Heart left ventricle (tissue), 16 donors: ENCODE results near the gene DUSP16. TPM values are rescaled to one million over a fixed set of nuclear protein-coding genes. Genes with fewer than 3 reads are reported as not detected.

Experiments used
- ATAC-seq, 4 donors: fragments of 200-7000 bp; cut with Tn5 transposase; one replicate each; pipeline ENCODE4 v1.9.1; 2020 to 2022; ENCODE audit warnings: moderate library complexity in 4 of 4, mild to moderate bottlenecking in 3 of 4, moderate number of reproducible peaks in 1 of 4
- DNase-seq, 5 donors: peaks; one replicate each; pipeline ENCODE4 v3.0.0-alpha.2; 2020
- H3K27ac ChIP-seq, 12 donors: fragments of 200-600 bp; sonication (generic) in 4 of 12; one replicate each; pipeline versions ENCODE4 v1.5.0 to v1.8.0; 2016 to 2022; ENCODE audit warnings: mild to moderate bottlenecking in 2 of 12
- H3K27me3 ChIP-seq, 9 donors: fragments of 200-600 bp; sonication (generic) in 2 of 9; one replicate each; pipeline versions ENCODE4 v1.5.1 to v1.8.0; 2016 to 2022; ENCODE audit warnings: mild to moderate bottlenecking in 3 of 9
- H3K36me3 ChIP-seq, 9 donors: fragments of 200-600 bp; sonication (generic) in 2 of 9; one replicate each; pipeline versions ENCODE4 v1.5.0 to v1.8.0; 2018 to 2022; ENCODE audit warnings: mild to moderate bottlenecking in 2 of 9
- H3K4me1 ChIP-seq, 12 donors: fragments of 200-600 bp; sonication (generic) in 4 of 12; one replicate each; pipeline versions ENCODE4 v1.5.0 to v1.8.0; 2016 to 2022; ENCODE audit warnings: mild to moderate bottlenecking in 3 of 12
- H3K4me3 ChIP-seq, 12 donors: fragments of 200-600 bp; sonication (generic) in 4 of 12; one replicate each; pipeline versions ENCODE4 v1.5.0 to v1.8.0; 2017 to 2022; ENCODE audit warnings: mild to moderate bottlenecking in 9 of 12, moderate library complexity in 4 of 12
- H3K9me3 ChIP-seq, 12 donors: fragments of 200-600 bp; sonication (generic) in 4 of 12; one replicate each; pipeline versions ENCODE4 v1.5.0 to v1.8.0; 2016 to 2022; ENCODE audit warnings: mild to moderate bottlenecking in 1 of 12
- CTCF ChIP-seq, 12 donors: fragments of 200-600 bp; sonication (generic) in 4 of 12; IDR thresholded peaks; one replicate each; pipeline versions ENCODE4 v1.5.0 to v1.8.0; 2018 to 2022; ENCODE audit warnings: antibody characterized with exemption in 12 of 12, mild to moderate bottlenecking in 5 of 12
- POLR2A ChIP-seq, 2 donors: fragments of 450-650 bp; IDR thresholded peaks; one replicate each; pipeline ENCODE4 v1.6.1; 2017; ENCODE audit warnings: antibody characterized with exemption in 2 of 2, mild to moderate bottlenecking in 2 of 2, moderate library complexity in 2 of 2
- WGBS, 4 donors: extraction: QIAGEN DNeasy Blood & Tissue Kit in 2 of 4; methylation state at CpG; one replicate each; pipeline versions ENCODE4 v1.1.5 to v1.1.7; 2013 to 2018; 5-methylcytosine and 5-hydroxymethylcytosine counted together
- intact Hi-C, 10 donors: fragments of 100-400 bp; cut with DNase I; formaldehyde crosslinking; loops; one replicate each; pipeline versions ENCODE4 v1.11.1 to v1.14.2; 2022
- polyA plus RNA-seq, 2 donors: library from polyadenylated mRNA; stranded (reverse); fragments of 200-250 nt; gene quantifications; one replicate each; pipeline ENCODE4 v1.2.3, GENCODE V29; 2013
- total RNA-seq, 9 donors: library from RNA; depleted of rRNA in 2 of 9; stranded (reverse); fragments of >200 nt in 2 of 9; fragmentation: NEBNext Ultra II Directional in 3 of 9; extraction: Animal tissue kit (Norgen Biotek cat#: 25700) in 3 of 9; gene quantifications; one replicate each; pipeline versions ENCODE4 v1.1.0 to v1.2.4, GENCODE V29; 2016 to 2023
- donor health status: ischemic (EF 13 %, LVEDD 7.1; RV severe dilation, severe dysfunction).
- donor health status: healthy with polysubstance abuse.
- donor health status: DM: no; HTN: yes; CAD: no.
- donor health status: DM: no; HTN: no; CAD: no.
- donor health status: ischemic (EF 25% LVEDD 6.9; RV normal size, moderate dysfunction).
- donor health status: ischemic (EF 25% LVEDD 5.7; RV mildly dilated, moderate dysfunction).
- donor health status: healthy.
- donor health status: DM: yes; HTN: yes; CAD: no.
- donor health status: ischemic (EF 35%, LVEDD 5.7; RV mildly dilated, moderate dysfunction).
- donor health status: nonischemic (EF 11% LVEDD 7.7; RV severe dilation, severe dysfunction).
- donor health status: DM: yes; HTN: yes; CAD: no.
- donor health status: PGD.
- donor health status: ischemic (EF 29% LVEDD 5.4; RV normal size, mild dysfunction).
- donor health status: nonischemic (EF 23%, LVEDD 6.1; RV moderate dilation, normal function).

The DUSP16 gene
- total and polyA plus RNA-seq, 11 donors, result 2.5 to 24.7 (median 15.1) TPM

- TF ChIP-seq POLR2A (IDR thresholded peaks at IDR 0.05), result no peak
- peak in 1 of 12 donors; percentile 16 for TF ChIP-seq CTCF (IDR thresholded peaks at IDR 0.05)
- DNase-seq (no peak), ATAC-seq (peak; percentile 23 to 74 (median 66))
- Histone ChIP-seq H3K9me3 (no peaks in the 10 kb centered on the region), H3K36me3 (no peaks in the 10 kb centered on the region), H3K27me3 (no peaks in the 10 kb centered on the region), H3K4me1 (peaks cover 4 to 53% (median 38%) of the 10 kb centered on the region in 12 donors), H3K27ac (peak overlapping the region in 11 of 12 donors; percentile 54 to 75 (median 71)), H3K4me3 (no peak overlapping the region)
- intact Hi-C loops, result no loop called here
- 38 to 46% (median 42%) methylated on average over 8 of the region's 8 CpGs for WGBS, 4 donors
These were observed 28.3 kb downstream of the DUSP16 start for GRCh38 chr12:12534166-12534866.

- peak; percentile 49 to 79 (median 75) for ATAC-seq
- peaks cover 4 to 56% (median 39%) of the 10 kb centered on the region in 12 donors for H3K4me1 ChIP-seq
- TF ChIP-seq CTCF (IDR thresholded peaks at IDR 0.05) (no peak), POLR2A (IDR thresholded peaks at IDR 0.05) (no peak)
- H3K27me3 ChIP-seq, result no peaks in the 10 kb centered on the region
- DNase-seq, result peak; percentile 48 to 67 (median 63)
- H3K27ac ChIP-seq, result peak overlapping the region in 11 of 12 donors; percentile 54 to 75 (median 71)
- no peaks in the 10 kb centered on the region for H3K9me3 ChIP-seq
- WGBS, 4 donors, result 29 to 34% (median 31%) methylated on average over 6 of the region's 6 CpGs
- H3K4me3 ChIP-seq, result no peak overlapping the region
- intact Hi-C loops, result no loop called here
- H3K36me3 ChIP-seq, result no peaks in the 10 kb centered on the region
These were observed 29.3 kb downstream of the DUSP16 start for GRCh38 chr12:12533238-12533829.

GRCh38 chr12:12531194-12531593 lies 31.5 kb downstream of the DUSP16 start:
- Histone ChIP-seq H3K27me3 (no peaks in the 10 kb centered on the region), H3K9me3 (no peaks in the 10 kb centered on the region), H3K4me1 (peaks cover 4 to 64% (median 46%) of the 10 kb centered on the region in 12 donors), H3K27ac (no peak overlapping the region), H3K36me3 (no peaks in the 10 kb centered on the region), H3K4me3 (no peak overlapping the region)
- WGBS, 4 donors, result 93 to 97% (median 96%) methylated on average over 2 of the region's 2 CpGs
- DNase-seq (no peak), ATAC-seq (no peak)
- intact Hi-C loops, result no loop called here
- TF ChIP-seq CTCF (IDR thresholded peaks at IDR 0.05) (no peak), POLR2A (IDR thresholded peaks at IDR 0.05) (no peak)

GRCh38 chr12:12529783-12530421 lies 32.8 kb downstream of the DUSP16 start:
- no peaks in the 10 kb centered on the region for H3K9me3 ChIP-seq
- no peak for ATAC-seq
- H3K27me3 ChIP-seq, result no peaks in the 10 kb centered on the region
- H3K36me3 ChIP-seq, result no peaks in the 10 kb centered on the region
- no peak overlapping the region for H3K4me3 ChIP-seq
- intact Hi-C loops, result no loop called here
- H3K27ac ChIP-seq, result no peak overlapping the region
- DNase-seq, result no peak
- H3K4me1 ChIP-seq, result peaks cover 4 to 56% (median 44%) of the 10 kb centered on the region in 12 donors
- 58 to 79% (median 74%) methylated on average over 2 of the region's 2 CpGs for WGBS, 4 donors
- TF ChIP-seq POLR2A (IDR thresholded peaks at IDR 0.05) (no peak), CTCF (IDR thresholded peaks at IDR 0.05) (no peak)
